SU-DHL-6 (cell line): ENCODE measurements around the gene HIVEP3.

Experiments
- H2AFZ ChIP-seq: fragments of 200-600 bp; sonication (generic); 2 replicates; pipeline ENCODE4 v1.6.1; 2014; ENCODE audit warnings: low read depth, mild to moderate bottlenecking, moderate library complexity, mixed read lengths, antibody characterized with exemption, low read length; ENCODE audit not compliant: severe bottlenecking
- H3F3A ChIP-seq: fragments of 200-600 bp; shearing (Covaris generic); 2 replicates; pipeline ENCODE4 v1.6.0; 2016; ENCODE audit warnings: antibody characterized with exemption, mild to moderate bottlenecking; ENCODE audit not compliant: insufficient read depth
- H3K27ac ChIP-seq: fragments of 200-600 bp; sonication (generic); 2 replicates; pipeline ENCODE4 v1.5.1; 2016; ENCODE audit warnings: low read depth, mild to moderate bottlenecking, low read length, moderate library complexity, mixed read lengths
- H3K27me3 ChIP-seq: fragments of 200-600 bp; sonication (generic), shearing (Covaris generic); 2 replicates; pipeline ENCODE4 v1.6.0; 2014; ENCODE audit warnings: mild to moderate bottlenecking, low read length
- H3K36me3 ChIP-seq: fragments of 200-600 bp; sonication (generic); 2 replicates; pipeline ENCODE4 v1.6.1; 2014; ENCODE audit warnings: mild to moderate bottlenecking, low read length, mixed read lengths
- H3K4me2 ChIP-seq: fragments of 300-600, 200-600 bp; shearing (Covaris generic), sonication (generic); 2 replicates; pipeline ENCODE4 v1.6.0; 2014; ENCODE audit warnings: low read length, low read depth, mild to moderate bottlenecking; ENCODE audit not compliant: poor library complexity, severe bottlenecking
- H3K4me3 ChIP-seq: fragments of 200-600 bp; sonication (generic); 2 replicates; pipeline ENCODE4 v1.5.1; 2014; ENCODE audit warnings: antibody characterized with exemption, low read length, mild to moderate bottlenecking, mixed read lengths; ENCODE audit not compliant: insufficient read depth, poor library complexity, severe bottlenecking
- H3K79me2 ChIP-seq: fragments of 200-600 bp; sonication (generic); 2 replicates; pipeline ENCODE4 v1.6.1; 2014; ENCODE audit warnings: mild to moderate bottlenecking, low read length, moderate library complexity; ENCODE audit not compliant: insufficient read depth
- H3K9ac ChIP-seq: fragments of 200-600 bp; sonication (generic); 2 replicates; pipeline ENCODE4 v1.7.0; 2014; ENCODE audit warnings: mild to moderate bottlenecking, low read length
- H3K9me2 ChIP-seq: fragments of 200-600 bp; sonication (generic); replicated peaks from 2 replicates; pipeline ENCODE4 v1.6.1; 2014; ENCODE audit warnings: low read length; ENCODE audit not compliant: insufficient read depth
- H3K9me3 ChIP-seq: fragments of 200-600 bp; sonication (generic); 2 replicates; pipeline ENCODE4 v1.6.1; 2014; ENCODE audit warnings: low read length, mixed read lengths; ENCODE audit not compliant: insufficient read depth
- H4K20me1 ChIP-seq: fragments of 200-600 bp; sonication (generic); 2 replicates; pipeline ENCODE4 v1.6.1; 2014; ENCODE audit warnings: low read depth, mild to moderate bottlenecking, antibody characterized with exemption, low read length, moderate library complexity, mixed read lengths
- EZH2phosphoT487 ChIP-seq: fragments of 200-600 bp; sonication (generic), shearing (Covaris generic); conservative IDR thresholded peaks from 2 replicates; pipeline ENCODE4 v1.6.1; 2018; ENCODE audit warnings: mild to moderate bottlenecking, antibody characterized with exemption, low read length, moderate library complexity, mixed read lengths
- TF ChIP-seq, protein P1 (sequence below): fragments of 200-600 bp; sonication (generic); IDR thresholded peaks from one replicate; pipeline ENCODE4 v1.5.1; 2017; ENCODE audit warnings: antibody characterized with exemption, mild to moderate bottlenecking, low read length, moderate library complexity; ENCODE audit not compliant: insufficient read depth, poor library complexity, severe bottlenecking

HIVEP3 gene

DNA sequence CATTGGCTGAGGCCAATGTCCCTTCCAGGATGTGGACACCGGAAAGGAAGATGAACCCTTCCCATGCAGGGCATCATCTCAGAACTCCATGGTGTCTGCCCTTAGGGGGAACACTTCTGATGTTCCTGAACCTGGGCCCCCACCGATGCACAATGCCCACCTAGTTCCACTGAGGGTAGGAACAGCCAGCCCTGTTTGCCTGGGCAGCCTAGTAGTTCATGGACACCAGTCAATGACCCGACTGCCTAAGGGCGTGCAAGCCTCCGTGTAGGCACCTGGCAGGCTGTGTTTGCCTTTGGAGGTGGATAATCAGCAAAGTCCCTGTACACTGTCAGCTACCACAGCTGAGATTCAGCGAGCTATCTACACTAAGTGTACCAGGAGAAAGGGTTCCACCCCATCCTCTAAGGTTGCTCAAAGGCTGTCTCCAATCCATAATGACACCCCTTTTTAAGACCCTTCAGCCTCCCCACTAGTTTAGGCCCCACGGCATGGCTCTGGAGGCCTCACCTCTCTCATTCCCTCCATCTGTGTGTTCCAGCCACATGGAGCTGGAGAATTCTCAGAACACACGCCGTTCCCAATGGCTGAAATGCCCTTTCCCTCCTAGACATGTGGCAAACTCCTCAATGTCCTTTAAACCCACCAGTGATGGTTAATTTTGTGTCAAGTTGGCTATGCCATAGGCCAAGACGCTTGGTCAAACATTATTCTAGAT is 309.4 kb downstream of the HIVEP3 start:
- no peak overlapping the region for H2AFZ ChIP-seq

GRCh38 chr1:41608211-41608610 is 310.5 kb downstream of the HIVEP3 start:
- no peak overlapping the region for H3K4me2 ChIP-seq
- no peaks in the 10 kb centered on the region for H3K27me3 ChIP-seq
- no peaks in the 10 kb centered on the region for H3K9me2 ChIP-seq
- no peak overlapping the region for H3K27ac ChIP-seq
- H4K20me1 ChIP-seq: no peaks in the 10 kb centered on the region
- no peaks in the 10 kb centered on the region for H3K9me3 ChIP-seq
- TF ChIP-seq EZH2phosphoT487: no peak
- TF ChIP-seq, protein P1, sequence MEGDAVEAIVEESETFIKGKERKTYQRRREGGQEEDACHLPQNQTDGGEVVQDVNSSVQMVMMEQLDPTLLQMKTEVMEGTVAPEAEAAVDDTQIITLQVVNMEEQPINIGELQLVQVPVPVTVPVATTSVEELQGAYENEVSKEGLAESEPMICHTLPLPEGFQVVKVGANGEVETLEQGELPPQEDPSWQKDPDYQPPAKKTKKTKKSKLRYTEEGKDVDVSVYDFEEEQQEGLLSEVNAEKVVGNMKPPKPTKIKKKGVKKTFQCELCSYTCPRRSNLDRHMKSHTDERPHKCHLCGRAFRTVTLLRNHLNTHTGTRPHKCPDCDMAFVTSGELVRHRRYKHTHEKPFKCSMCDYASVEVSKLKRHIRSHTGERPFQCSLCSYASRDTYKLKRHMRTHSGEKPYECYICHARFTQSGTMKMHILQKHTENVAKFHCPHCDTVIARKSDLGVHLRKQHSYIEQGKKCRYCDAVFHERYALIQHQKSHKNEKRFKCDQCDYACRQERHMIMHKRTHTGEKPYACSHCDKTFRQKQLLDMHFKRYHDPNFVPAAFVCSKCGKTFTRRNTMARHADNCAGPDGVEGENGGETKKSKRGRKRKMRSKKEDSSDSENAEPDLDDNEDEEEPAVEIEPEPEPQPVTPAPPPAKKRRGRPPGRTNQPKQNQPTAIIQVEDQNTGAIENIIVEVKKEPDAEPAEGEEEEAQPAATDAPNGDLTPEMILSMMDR: no peak
- H3F3A ChIP-seq: no peaks in the 10 kb centered on the region
- no peaks in the 10 kb centered on the region for H3K36me3 ChIP-seq
- no peaks in the 10 kb centered on the region for H3K79me2 ChIP-seq
- H3K4me3 ChIP-seq: no peak overlapping the region
- H2AFZ ChIP-seq: no peak overlapping the region
- H3K9ac ChIP-seq: no peak overlapping the region

More for the DNA sequence above, 309.4 kb downstream of the HIVEP3 start:
- H3K79me2 ChIP-seq: no peaks in the 10 kb centered on the region
- TF ChIP-seq, protein P1: no peak
- no peak for TF ChIP-seq EZH2phosphoT487
- H3K4me3 ChIP-seq: no peak overlapping the region
- no peak overlapping the region for H3K9ac ChIP-seq
- no peaks in the 10 kb centered on the region for H4K20me1 ChIP-seq
- no peak overlapping the region for H3K4me2 ChIP-seq
- no peaks in the 10 kb centered on the region for H3F3A ChIP-seq
- H3K9me2 ChIP-seq: no peaks in the 10 kb centered on the region
- H3K27me3 ChIP-seq: no peaks in the 10 kb centered on the region
- H3K27ac ChIP-seq: no peak overlapping the region
- H3K9me3 ChIP-seq: no peaks in the 10 kb centered on the region
- no peaks in the 10 kb centered on the region for H3K36me3 ChIP-seq

- no peak overlapping the region for H3K4me3 ChIP-seq
- no peaks in the 10 kb centered on the region for H3K36me3 ChIP-seq
- H3K9ac ChIP-seq: no peak overlapping the region
- H3K79me2 ChIP-seq: no peaks in the 10 kb centered on the region
- H2AFZ ChIP-seq: no peak overlapping the region
- H3K9me3 ChIP-seq: no peaks in the 10 kb centered on the region
- no peaks in the 10 kb centered on the region for H3K9me2 ChIP-seq
- no peak overlapping the region for H3K27ac ChIP-seq
- no peaks in the 10 kb centered on the region for H4K20me1 ChIP-seq
- no peak for TF ChIP-seq EZH2phosphoT487
- TF ChIP-seq, protein P1: no peak
- no peaks in the 10 kb centered on the region for H3K27me3 ChIP-seq
- H3K4me2 ChIP-seq: no peak overlapping the region
- no peaks in the 10 kb centered on the region for H3F3A ChIP-seq
Measured at GRCh38 chr1:41607808-41608207, 310.9 kb downstream of the HIVEP3 start.
